ENCODE results near the gene ZNF726. TPM values are rescaled to one million over a fixed set of nuclear protein-coding genes. Genes with fewer than 3 reads are reported as not detected.
A peak's percentile ranks its signal among the peaks of the same experiment; 100 is the strongest.

The ZNF726 gene
- total RNA-seq, 1 experiment from 2014 or later, result 0.11 TPM

- Histone ChIP-seq H4K8ac (replicated peaks; ENCODE audit: insufficient read length, low read depth, low read length) (no peak overlapping the region), H2AFZ (ENCODE audit: low read length) (no peak overlapping the region), H3K27ac (ENCODE audit: insufficient read length, low read depth, low read length) (no peak overlapping the region), H3K23ac (ENCODE audit: insufficient read length, low read depth, low read length) (no peak overlapping the region), H3K4ac (ENCODE audit: low read depth, low read length) (no peak overlapping the region), H3K14ac (ENCODE audit: insufficient read depth, low read length) (no peak overlapping the region), H3K27me3 (ENCODE audit: insufficient read depth, low read length) (no peaks in the 10 kb centered on the region), H4K5ac (ENCODE audit: insufficient read length, low read depth, low read length) (no peak overlapping the region), H3K4me1 (ENCODE audit: insufficient read depth, low read length) (no peaks in the 10 kb centered on the region; the same call in 1 of the 2 replicates), H3K23me2 (ENCODE audit: insufficient read length, low read depth, low read length, poor library complexity, severe bottlenecking) (no peaks in the 10 kb centered on the region), H4K91ac (ENCODE audit: insufficient read length, low read depth, low read length) (no peak overlapping the region), H2AK5ac (ENCODE audit: insufficient read length, low read length) (no peak overlapping the region), H2BK120ac (ENCODE audit: low read depth, low read length, poor library complexity, severe bottlenecking) (no peak overlapping the region), H3K18ac (ENCODE audit: insufficient read length, low read depth, low read length) (no peak overlapping the region), H3K9ac (ENCODE audit: extremely low read depth, insufficient read length, low read length) (no peak overlapping the region), H2BK12ac (ENCODE audit: insufficient read length, low read depth, low read length) (no peak overlapping the region), H2BK20ac (ENCODE audit: low read depth, low read length, poor library complexity, severe bottlenecking) (no peak overlapping the region), H2BK15ac (ENCODE audit: low read depth, low read length) (no peak overlapping the region), H3K79me1 (ENCODE audit: insufficient read depth, low read depth, low read length, poor library complexity, severe bottlenecking) (no peaks in the 10 kb centered on the region), H3K4me2 (ENCODE audit: insufficient read depth, insufficient read length, low read length) (no peak overlapping the region), H4K20me1 (ENCODE audit: control insufficient read depth, insufficient read depth, insufficient read length) (no peaks in the 10 kb centered on the region), H2BK5ac (ENCODE audit: insufficient read length, low read length) (no peak overlapping the region), H3T11ph (ENCODE audit: low read length) (no peak overlapping the region), H3K79me2 (ENCODE audit: insufficient read depth, low read length) (no peaks in the 10 kb centered on the region; the same call in 1 of the 2 replicates), H3K9me3 (ENCODE audit: control insufficient read depth, low read depth, low read length) (peaks cover 15% of the 10 kb centered on the region), H3K56ac (ENCODE audit: insufficient read length, low read depth, low read length) (no peak overlapping the region)
- peaks cover 10 to 26% (median 16%) of the 10 kb centered on the region in 3 experiments for H3K36me3 Mint-ChIP-seq (ENCODE audit: insufficient read depth in 1 of 3, low read depth in 3 of 3)
- no CpG with 5 or more reads among the region's 5 CpGs for WGBS (ENCODE audit: extremely low coverage, insufficient read length, low lambda C conversion rate)
- no peak for TF ChIP-seq CTCF (conservative IDR thresholded peaks at IDR 0.05)
- H3K9me3 Mint-ChIP-seq, result peaks cover 73 to 86% of the 10 kb centered on the region in 2 experiments
- no peaks in the 10 kb centered on the region for H3K27me3 Mint-ChIP-seq (ENCODE audit: low read depth)
- DNase-seq, result no peak
- 0 out of 7 replicates have a peak overlapping the region, but pooled peaks of 1 of the 3 experiments have one; percentile 30 for H3K27ac Mint-ChIP-seq
- H3K4me1 Mint-ChIP-seq, result 0 out of 4 replicates have a peak, but pooled peaks cover 0 to 3% of the 10 kb centered on the region in 2 experiments
- H3K4me3 Mint-ChIP-seq, result no peak overlapping the region
Measured at GRCh38 chr19:23917856-23918255, 3.2 kb downstream of the ZNF726 start.
